GM12878 (cell line): ENCODE results near the gene AGRN. TPM values are rescaled to one million over a fixed set of nuclear protein-coding genes. Genes with fewer than 3 reads are reported as not detected.

Source experiments
- BCL11A ChIP-seq: IDR thresholded peaks from 2 replicates; pipeline ENCODE4 v1.6.1; 2011; ENCODE audit warnings: low read depth, low read length
- BHLHE40 ChIP-seq, 2 experiments: fragments of 450-650 bp in 1 of 2; IDR thresholded peaks; 2 replicates each; pipeline ENCODE4 v1.6.1; 2011 to 2017; ENCODE audit warnings: low read depth in 2 of 2, borderline replicate concordance in 1 of 2, improper control_type of control experiment in 1 of 2, low read length in 1 of 2, mild to moderate bottlenecking in 1 of 2
- CBX5 ChIP-seq: sonication (generic); IDR thresholded peaks from 2 replicates; pipeline ENCODE4 v1.6.1; 2016; ENCODE audit warnings: low read depth, moderate library complexity, mild to moderate bottlenecking, inconsistent platforms
- CHD1 ChIP-seq: IDR thresholded peaks from 2 replicates; pipeline ENCODE4 v1.6.1; 2012; ENCODE audit warnings: low read depth, low read length, improper control_type of control experiment
- ESRRA ChIP-seq: IDR thresholded peaks from 2 replicates; pipeline ENCODE4 v1.6.1; 2012; ENCODE audit warnings: mild to moderate bottlenecking, low read length, improper control_type of control experiment
- HDGF ChIP-seq: fragments of 450-650 bp; IDR thresholded peaks from 2 replicates; pipeline ENCODE4 v1.6.1; 2016; ENCODE audit warnings: antibody characterized with exemption
- IRF4 ChIP-seq: IDR thresholded peaks from 2 replicates; pipeline ENCODE4 v1.6.1; 2011; ENCODE audit warnings: low read depth, low read length
- KLF5 ChIP-seq: fragments of 450-650 bp; IDR thresholded peaks from 2 replicates; pipeline ENCODE4 v1.6.1; 2014; ENCODE audit warnings: mild to moderate bottlenecking; ENCODE audit not compliant: partially characterized antibody
- NBN ChIP-seq: fragments of 450-650 bp; IDR thresholded peaks from 2 replicates; pipeline ENCODE4 v1.6.1; 2016
- NFYB ChIP-seq: IDR thresholded peaks from 2 replicates; pipeline ENCODE4 v1.6.1; 2011; ENCODE audit warnings: low read depth, mild to moderate bottlenecking, low read length, improper control_type of control experiment, moderate library complexity; ENCODE audit not compliant: insufficient read depth
- NR2F1 ChIP-seq: fragments of 450-650 bp; conservative IDR thresholded peaks from 2 replicates; pipeline ENCODE4 v1.6.1; 2017; ENCODE audit warnings: mild to moderate bottlenecking
- NRF1 ChIP-seq: conservative IDR thresholded peaks from 2 replicates; pipeline ENCODE4 v1.6.1; 2011; ENCODE audit warnings: mild to moderate bottlenecking, low read depth, low read length, improper control_type of control experiment
- RAD21 ChIP-seq: IDR thresholded peaks from 2 replicates; pipeline ENCODE4 v1.6.1; 2011; ENCODE audit warnings: mild to moderate bottlenecking, low read depth, low read length, moderate library complexity; ENCODE audit not compliant: insufficient read depth
- SIN3A ChIP-seq: IDR thresholded peaks from 2 replicates; pipeline ENCODE4 v1.6.1; 2012; ENCODE audit warnings: low read depth, low read length, improper control_type of control experiment
- STAT1 ChIP-seq: fragments of 450-650 bp; conservative IDR thresholded peaks from 2 replicates; pipeline ENCODE4 v1.6.1; 2014; ENCODE audit warnings: antibody characterized with exemption, mild to moderate bottlenecking
- STAT3 ChIP-seq: IDR thresholded peaks from 2 replicates; pipeline ENCODE4 v1.6.1; 2011; ENCODE audit warnings: low read depth, low read length, improper control_type of control experiment
- TCF7 ChIP-seq: IDR thresholded peaks from 2 replicates; pipeline ENCODE4 v1.6.1; 2014; ENCODE audit warnings: antibody characterized with exemption, borderline replicate concordance
- WRNIP1 ChIP-seq: IDR thresholded peaks from 2 replicates; pipeline ENCODE4 v1.6.1; 2011; ENCODE audit warnings: low read depth, low read length, improper control_type of control experiment, borderline replicate concordance
- ZNF24 ChIP-seq: fragments of 450-650 bp; IDR thresholded peaks from 2 replicates; pipeline ENCODE4 v1.6.1; 2017; ENCODE audit warnings: antibody characterized with exemption, mild to moderate bottlenecking
- ZZZ3 ChIP-seq: IDR thresholded peaks from 2 replicates; pipeline ENCODE4 v1.6.1; 2011; ENCODE audit warnings: low read depth; ENCODE audit not compliant: control insufficient read depth, insufficient read length
- polyA plus RNA-seq, 11 experiments: library from polyadenylated mRNA; depleted of rRNA in 4 of 11; unstranded in 6 of 11; stranded (reverse) in 5 of 11; fragments of >200 nt; fragmentation: Nextera tagmentation in 4 of 11; fragmentation: Illumina TruSeq in 1 of 11; extraction: Ambion mirVana in 4 of 11; extraction: Trizol in 1 of 11; gene quantifications; 1 replicate in 1 of 11; 2 replicates in 10 of 11; pipeline versions ENCODE4 v1.2.1 to v1.2.3, GENCODE V29; 2011 to 2016; ENCODE audit warnings: inconsistent platforms in 2 of 11, missing spikeins in 2 of 11, low read depth in 1 of 11
- total RNA-seq, 4 experiments: library from RNA; depleted of rRNA in 3 of 4; stranded (reverse); fragments of >200 nt in 3 of 4; fragmentation: Illumina TruSeq in 1 of 4; extraction: Trizol in 1 of 4; gene quantifications; 2 replicates each; pipeline versions ENCODE4 v1.2.1 to v1.2.3, GENCODE V29; 2013 to 2021
- TF ChIP-seq, protein P1 (sequence below): fragments of 450-650 bp; IDR thresholded peaks from 2 replicates; pipeline ENCODE4 v1.6.1; 2017; ENCODE audit warnings: low read depth, mild to moderate bottlenecking, moderate library complexity
- TF ChIP-seq, protein P2 (sequence below): fragments of 450-650 bp; IDR thresholded peaks from 2 replicates; pipeline ENCODE4 v1.6.1; 2018; ENCODE audit warnings: mild to moderate bottlenecking, low read depth, moderate library complexity; ENCODE audit not compliant: partially characterized antibody
- TF ChIP-seq, protein P3 (sequence below): fragments of 450-650 bp; IDR thresholded peaks from 2 replicates; pipeline ENCODE4 v1.6.1; 2017; ENCODE audit warnings: mild to moderate bottlenecking, moderate library complexity

The AGRN gene
- total and polyA plus RNA-seq, 10 of the 15 experiments (the other 5 are each of a cell fraction or from before 2014, with no cell fraction given), result 0.02 to 41.8 (median 4.1) TPM

DNA sequence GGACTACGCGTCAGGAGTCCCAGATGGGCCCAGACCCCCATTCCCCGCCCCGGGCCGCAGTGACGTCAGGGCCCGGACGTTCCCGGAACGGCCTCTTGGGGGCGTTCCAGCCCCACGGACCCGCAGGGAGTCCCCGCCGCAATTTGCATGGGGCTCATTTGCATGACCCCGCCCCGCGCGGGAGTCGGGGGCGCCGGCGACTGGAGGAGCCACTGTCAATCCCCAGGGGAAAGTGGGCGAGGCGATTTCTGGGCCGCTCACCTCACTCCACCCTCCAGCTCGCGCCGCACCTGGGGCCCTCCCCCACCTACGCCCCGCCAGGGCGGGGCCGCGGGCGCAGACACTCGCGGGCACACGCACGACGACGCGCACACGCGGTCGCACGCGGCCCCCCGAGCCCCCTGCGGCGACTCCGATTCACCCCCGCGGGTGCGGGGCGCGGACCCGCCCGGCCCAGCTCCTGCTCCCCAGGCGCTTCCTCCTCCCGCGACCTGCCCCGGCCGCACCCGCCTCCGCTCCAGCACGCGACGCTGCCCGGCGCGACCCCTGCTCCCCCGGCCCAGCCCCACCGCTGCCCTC lies 13.2 kb downstream of the AGRN start (continued):
- TF ChIP-seq BCL11A, result 0 out of 2 replicates have a peak, but pooled peaks have one; percentile 25
- TF ChIP-seq, protein P1, sequence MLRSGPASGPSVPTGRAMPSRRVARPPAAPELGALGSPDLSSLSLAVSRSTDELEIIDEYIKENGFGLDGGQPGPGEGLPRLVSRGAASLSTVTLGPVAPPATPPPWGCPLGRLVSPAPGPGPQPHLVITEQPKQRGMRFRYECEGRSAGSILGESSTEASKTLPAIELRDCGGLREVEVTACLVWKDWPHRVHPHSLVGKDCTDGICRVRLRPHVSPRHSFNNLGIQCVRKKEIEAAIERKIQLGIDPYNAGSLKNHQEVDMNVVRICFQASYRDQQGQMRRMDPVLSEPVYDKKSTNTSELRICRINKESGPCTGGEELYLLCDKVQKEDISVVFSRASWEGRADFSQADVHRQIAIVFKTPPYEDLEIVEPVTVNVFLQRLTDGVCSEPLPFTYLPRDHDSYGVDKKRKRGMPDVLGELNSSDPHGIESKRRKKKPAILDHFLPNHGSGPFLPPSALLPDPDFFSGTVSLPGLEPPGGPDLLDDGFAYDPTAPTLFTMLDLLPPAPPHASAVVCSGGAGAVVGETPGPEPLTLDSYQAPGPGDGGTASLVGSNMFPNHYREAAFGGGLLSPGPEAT, result 0 out of 2 replicates have a peak, but pooled peaks have one; percentile 16
- TF ChIP-seq NR2F1, result peak; percentile 72
- TF ChIP-seq ZZZ3, result no peak
- TF ChIP-seq NRF1, result no peak
- TF ChIP-seq TCF7, result no peak
- TF ChIP-seq STAT3, result no peak
- TF ChIP-seq HDGF, result no peak
- peak; percentile 74 for TF ChIP-seq RAD21
- TF ChIP-seq ZNF24, result no peak
- TF ChIP-seq SIN3A, result no peak
- TF ChIP-seq WRNIP1, result no peak
- peak; percentile 78; the same call in 1 of the 2 replicates for TF ChIP-seq NFYB
- peak; percentile 81 for TF ChIP-seq NBN
- TF ChIP-seq IRF4, result no peak
- TF ChIP-seq BHLHE40 (IDR thresholded peaks at IDR 0.05; ENCODE audit: borderline replicate concordance in 1 of 2, low read depth in 2 of 2, low read length in 1 of 2), result peak; percentile 26 to 92; a peak in 2 of 4 replicates
- TF ChIP-seq KLF5, result peak; percentile 71
- TF ChIP-seq CBX5, result no peak
- TF ChIP-seq, protein P2, sequence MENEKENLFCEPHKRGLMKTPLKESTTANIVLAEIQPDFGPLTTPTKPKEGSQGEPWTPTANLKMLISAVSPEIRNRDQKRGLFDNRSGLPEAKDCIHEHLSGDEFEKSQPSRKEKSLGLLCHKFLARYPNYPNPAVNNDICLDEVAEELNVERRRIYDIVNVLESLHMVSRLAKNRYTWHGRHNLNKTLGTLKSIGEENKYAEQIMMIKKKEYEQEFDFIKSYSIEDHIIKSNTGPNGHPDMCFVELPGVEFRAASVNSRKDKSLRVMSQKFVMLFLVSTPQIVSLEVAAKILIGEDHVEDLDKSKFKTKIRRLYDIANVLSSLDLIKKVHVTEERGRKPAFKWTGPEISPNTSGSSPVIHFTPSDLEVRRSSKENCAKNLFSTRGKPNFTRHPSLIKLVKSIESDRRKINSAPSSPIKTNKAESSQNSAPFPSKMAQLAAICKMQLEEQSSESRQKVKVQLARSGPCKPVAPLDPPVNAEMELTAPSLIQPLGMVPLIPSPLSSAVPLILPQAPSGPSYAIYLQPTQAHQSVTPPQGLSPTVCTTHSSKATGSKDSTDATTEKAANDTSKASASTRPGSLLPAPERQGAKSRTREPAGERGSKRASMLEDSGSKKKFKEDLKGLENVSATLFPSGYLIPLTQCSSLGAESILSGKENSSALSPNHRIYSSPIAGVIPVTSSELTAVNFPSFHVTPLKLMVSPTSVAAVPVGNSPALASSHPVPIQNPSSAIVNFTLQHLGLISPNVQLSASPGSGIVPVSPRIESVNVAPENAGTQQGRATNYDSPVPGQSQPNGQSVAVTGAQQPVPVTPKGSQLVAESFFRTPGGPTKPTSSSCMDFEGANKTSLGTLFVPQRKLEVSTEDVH, result peak; percentile 65
- TF ChIP-seq ESRRA, result no peak
- TF ChIP-seq CHD1, result no peak
- 0 out of 2 replicates have a peak, but pooled peaks have one; percentile 58 for TF ChIP-seq STAT1
- TF ChIP-seq, protein P3, sequence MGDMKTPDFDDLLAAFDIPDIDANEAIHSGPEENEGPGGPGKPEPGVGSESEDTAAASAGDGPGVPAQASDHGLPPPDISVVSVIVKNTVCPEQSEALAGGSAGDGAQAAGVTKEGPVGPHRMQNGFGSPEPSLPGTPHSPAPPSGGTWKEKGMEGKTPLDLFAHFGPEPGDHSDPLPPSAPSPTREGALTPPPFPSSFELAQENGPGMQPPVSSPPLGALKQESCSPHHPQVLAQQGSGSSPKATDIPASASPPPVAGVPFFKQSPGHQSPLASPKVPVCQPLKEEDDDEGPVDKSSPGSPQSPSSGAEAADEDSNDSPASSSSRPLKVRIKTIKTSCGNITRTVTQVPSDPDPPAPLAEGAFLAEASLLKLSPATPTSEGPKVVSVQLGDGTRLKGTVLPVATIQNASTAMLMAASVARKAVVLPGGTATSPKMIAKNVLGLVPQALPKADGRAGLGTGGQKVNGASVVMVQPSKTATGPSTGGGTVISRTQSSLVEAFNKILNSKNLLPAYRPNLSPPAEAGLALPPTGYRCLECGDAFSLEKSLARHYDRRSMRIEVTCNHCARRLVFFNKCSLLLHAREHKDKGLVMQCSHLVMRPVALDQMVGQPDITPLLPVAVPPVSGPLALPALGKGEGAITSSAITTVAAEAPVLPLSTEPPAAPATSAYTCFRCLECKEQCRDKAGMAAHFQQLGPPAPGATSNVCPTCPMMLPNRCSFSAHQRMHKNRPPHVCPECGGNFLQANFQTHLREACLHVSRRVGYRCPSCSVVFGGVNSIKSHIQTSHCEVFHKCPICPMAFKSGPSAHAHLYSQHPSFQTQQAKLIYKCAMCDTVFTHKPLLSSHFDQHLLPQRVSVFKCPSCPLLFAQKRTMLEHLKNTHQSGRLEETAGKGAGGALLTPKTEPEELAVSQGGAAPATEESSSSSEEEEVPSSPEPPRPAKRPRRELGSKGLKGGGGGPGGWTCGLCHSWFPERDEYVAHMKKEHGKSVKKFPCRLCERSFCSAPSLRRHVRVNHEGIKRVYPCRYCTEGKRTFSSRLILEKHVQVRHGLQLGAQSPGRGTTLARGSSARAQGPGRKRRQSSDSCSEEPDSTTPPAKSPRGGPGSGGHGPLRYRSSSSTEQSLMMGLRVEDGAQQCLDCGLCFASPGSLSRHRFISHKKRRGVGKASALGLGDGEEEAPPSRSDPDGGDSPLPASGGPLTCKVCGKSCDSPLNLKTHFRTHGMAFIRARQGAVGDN, result peak; percentile 86
